GM21367 (cell line): ENCODE results near the gene QPCTL.

Experiments used
- ATAC-seq: cut with Tn5 transposase; IDR thresholded peaks from one replicate; pipeline ENCODE4 v1.9.1; 2021; ENCODE audit not compliant: unreplicated experiment

QPCTL gene

GRCh38 chr19:45692187-45693105 lies at the start of gene QPCTL:
Gene QPCTL, plus strand, starts transcription at chr19:45692666. Its CDS starts 38 bp downstream, at chr19:45692704.
- peak; percentile 74 for ATAC-seq

GRCh38 chr19:45643024-45643926 lies 49.2 kb upstream of the QPCTL start:
- ATAC-seq: peak; percentile 23

GRCh38 chr19:45643927-45644771 lies 48.3 kb upstream of the QPCTL start:
- ATAC-seq: no peak

GRCh38 chr19:45645068-45645630 lies 47.3 kb upstream of the QPCTL start:
- ATAC-seq: no peak

GRCh38 chr19:45645631-45646344 lies 46.7 kb upstream of the QPCTL start:
- no peak for ATAC-seq

- ATAC-seq: no peak
Measured at GRCh38 chr19:45646345-45646698, 46.1 kb upstream of the QPCTL start.

GRCh38 chr19:45650722-45651121 lies 41.7 kb upstream of the QPCTL start:
- no peak for ATAC-seq

- ATAC-seq: no peak
Measured at GRCh38 chr19:45653634-45654033, 38.8 kb upstream of the QPCTL start.

GRCh38 chr19:45655073-45655472 lies 37.4 kb upstream of the QPCTL start:
- no peak for ATAC-seq

GRCh38 chr19:45657520-45658167 lies 34.8 kb upstream of the QPCTL start:
- ATAC-seq: no peak

- no peak for ATAC-seq
Measured at GRCh38 chr19:45659096-45659729, 33.3 kb upstream of the QPCTL start.

- no peak for ATAC-seq
Measured at GRCh38 chr19:45660636-45661035, 31.8 kb upstream of the QPCTL start.

- ATAC-seq: no peak
Measured at GRCh38 chr19:45663800-45664199, 28.7 kb upstream of the QPCTL start.

- ATAC-seq: no peak
Measured at GRCh38 chr19:45664575-45664974, 27.9 kb upstream of the QPCTL start.

GRCh38 chr19:45667620-45668341 lies 24.7 kb upstream of the QPCTL start, which contains the start of gene GIPR:
Gene GIPR, plus strand, starts transcription at chr19:45668221. Its CDS starts 1,300 bp downstream, at chr19:45669521.
- ATAC-seq: no peak

- no peak for ATAC-seq
Measured at GRCh38 chr19:45668342-45668871, 24.1 kb upstream of the QPCTL start.

GRCh38 chr19:45670670-45671453 lies 21.6 kb upstream of the QPCTL start:
- peak; percentile 45 for ATAC-seq
